Calu3 (cell line): ENCODE results near the gene MAP2K4. TPM values are rescaled to one million over a fixed set of nuclear protein-coding genes. Genes with fewer than 3 reads are reported as not detected.

Source experiments
- BruUV-seq: library from RNA; stranded (reverse); fragments of 400-500 nt; replicated peaks from 2 replicates; lab custom pipeline; 2021; lab: Mats Ljungman, UMichigan
- CTCF ChIA-PET: fragments of 300-600 bp; sonication (Branson Sonifier 250); formaldehyde crosslinking; loops from one replicate; lab custom pipeline; 2022; ENCODE audit warnings: antibody characterized with exemption; lab: Charles Lee
- DNase-seq: peaks from one replicate; pipeline ENCODE4 v3.0.0; 2022
- H3K27ac Mint-ChIP-seq: one replicate; pipeline ENCODE4 v1.8.0; 2022; ENCODE audit warnings: mixed read lengths; ENCODE audit not compliant: unreplicated experiment
- H3K27me3 Mint-ChIP-seq: one replicate; pipeline ENCODE4 v1.8.0; 2022; ENCODE audit warnings: mixed read lengths; ENCODE audit not compliant: unreplicated experiment
- H3K36me3 Mint-ChIP-seq: one replicate; pipeline ENCODE4 v1.8.0; 2022; ENCODE audit warnings: mild to moderate bottlenecking, moderate library complexity, mixed read lengths; ENCODE audit not compliant: insufficient read depth, unreplicated experiment
- H3K4me1 Mint-ChIP-seq: one replicate; pipeline ENCODE4 v1.8.0; 2022; ENCODE audit warnings: mild to moderate bottlenecking, low read depth, mixed read lengths; ENCODE audit not compliant: unreplicated experiment
- H3K4me3 Mint-ChIP-seq: one replicate; pipeline ENCODE4 v1.8.0; 2022; ENCODE audit warnings: mild to moderate bottlenecking, low read depth, moderate library complexity, mixed read lengths; ENCODE audit not compliant: unreplicated experiment
- H3K9me3 Mint-ChIP-seq: one replicate; pipeline ENCODE4 v1.8.0; 2022; ENCODE audit warnings: low read depth, mixed read lengths; ENCODE audit not compliant: unreplicated experiment
- intact Hi-C: fragments of 100-400 bp; cut with micrococcal nuclease; formaldehyde crosslinking; loops from one replicate; pipeline ENCODE4 v1.10.0; 2022; ENCODE audit not compliant: unreplicated experiment
- total RNA-seq: library from RNA; stranded (reverse); gene quantifications from 2 replicates; pipeline ENCODE4 v1.2.3, GENCODE V29; 2022
- TF ChIP-seq, protein P1 (sequence below): fragments of 200-600 bp; IDR thresholded peaks from one replicate; pipeline ENCODE4 v1.8.0; 2022; ENCODE audit warnings: antibody characterized with exemption; ENCODE audit not compliant: unreplicated experiment

Gene MAP2K4
- total RNA-seq, 1 experiment from 2014 or later: 16.1 TPM

DNA sequence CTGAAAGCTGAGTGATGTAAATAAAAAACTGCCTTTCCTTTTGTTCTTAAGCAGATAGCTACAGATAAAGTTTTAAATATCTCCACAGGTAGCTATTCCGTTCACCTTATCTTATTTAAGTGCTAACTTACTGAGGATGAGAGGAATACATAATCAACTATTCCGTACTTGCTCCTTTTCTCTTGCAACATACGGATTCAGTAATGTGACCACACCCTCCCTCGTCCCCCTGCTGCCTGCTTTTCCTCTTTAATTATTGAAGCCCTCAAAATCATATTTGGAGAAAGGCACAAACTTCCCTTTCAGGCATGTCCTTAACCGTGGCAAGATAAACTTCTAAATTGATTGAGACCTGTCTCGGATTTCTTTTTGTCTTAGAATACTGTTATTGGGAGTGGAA, 101.4 kb downstream of the MAP2K4 start:
- TF ChIP-seq, protein P1, sequence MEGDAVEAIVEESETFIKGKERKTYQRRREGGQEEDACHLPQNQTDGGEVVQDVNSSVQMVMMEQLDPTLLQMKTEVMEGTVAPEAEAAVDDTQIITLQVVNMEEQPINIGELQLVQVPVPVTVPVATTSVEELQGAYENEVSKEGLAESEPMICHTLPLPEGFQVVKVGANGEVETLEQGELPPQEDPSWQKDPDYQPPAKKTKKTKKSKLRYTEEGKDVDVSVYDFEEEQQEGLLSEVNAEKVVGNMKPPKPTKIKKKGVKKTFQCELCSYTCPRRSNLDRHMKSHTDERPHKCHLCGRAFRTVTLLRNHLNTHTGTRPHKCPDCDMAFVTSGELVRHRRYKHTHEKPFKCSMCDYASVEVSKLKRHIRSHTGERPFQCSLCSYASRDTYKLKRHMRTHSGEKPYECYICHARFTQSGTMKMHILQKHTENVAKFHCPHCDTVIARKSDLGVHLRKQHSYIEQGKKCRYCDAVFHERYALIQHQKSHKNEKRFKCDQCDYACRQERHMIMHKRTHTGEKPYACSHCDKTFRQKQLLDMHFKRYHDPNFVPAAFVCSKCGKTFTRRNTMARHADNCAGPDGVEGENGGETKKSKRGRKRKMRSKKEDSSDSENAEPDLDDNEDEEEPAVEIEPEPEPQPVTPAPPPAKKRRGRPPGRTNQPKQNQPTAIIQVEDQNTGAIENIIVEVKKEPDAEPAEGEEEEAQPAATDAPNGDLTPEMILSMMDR: no peak
- no peaks in the 10 kb centered on the region for H3K27me3 Mint-ChIP-seq
- no peak overlapping the region for H3K4me3 Mint-ChIP-seq
- H3K36me3 Mint-ChIP-seq: no peaks in the 10 kb centered on the region
- no peaks in the 10 kb centered on the region for H3K9me3 Mint-ChIP-seq
- intact Hi-C loops: no loop called here
- no peak overlapping the region for H3K27ac Mint-ChIP-seq
- CTCF ChIA-PET: no interaction called here
- no peak for DNase-seq
- peaks cover 9% of the 10 kb centered on the region for H3K4me1 Mint-ChIP-seq
- BruUV-seq: no TSS peak

DNA sequence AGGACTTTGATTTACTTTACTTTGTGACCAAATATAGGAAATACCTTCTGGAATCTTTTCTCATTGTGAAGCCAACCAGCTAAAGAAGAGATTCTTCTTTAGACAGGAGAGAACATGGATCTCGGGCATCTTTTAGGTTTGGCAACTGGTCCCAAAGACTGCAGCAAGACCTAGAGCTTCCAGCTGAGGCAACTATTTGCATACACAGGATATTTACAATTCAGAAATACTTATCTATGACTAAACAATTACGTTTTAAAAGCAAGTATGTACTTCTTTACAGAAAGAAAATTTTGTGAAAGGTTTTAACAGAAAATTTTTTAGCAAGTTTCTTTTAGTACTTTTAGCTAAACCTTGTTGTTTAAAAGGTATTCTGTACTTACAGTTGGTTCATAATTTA, 106.5 kb downstream of the MAP2K4 start:
- H3K4me1 Mint-ChIP-seq: peaks cover 9% of the 10 kb centered on the region
- H3K36me3 Mint-ChIP-seq: no peaks in the 10 kb centered on the region
- TF ChIP-seq, protein P1: no peak
- H3K27ac Mint-ChIP-seq: no peak overlapping the region
- intact Hi-C loops: no loop called here
- CTCF ChIA-PET: no interaction called here
- no peaks in the 10 kb centered on the region for H3K9me3 Mint-ChIP-seq
- H3K4me3 Mint-ChIP-seq: no peak overlapping the region
- no TSS peak for BruUV-seq
- DNase-seq: no peak
- H3K27me3 Mint-ChIP-seq: no peaks in the 10 kb centered on the region

DNA sequence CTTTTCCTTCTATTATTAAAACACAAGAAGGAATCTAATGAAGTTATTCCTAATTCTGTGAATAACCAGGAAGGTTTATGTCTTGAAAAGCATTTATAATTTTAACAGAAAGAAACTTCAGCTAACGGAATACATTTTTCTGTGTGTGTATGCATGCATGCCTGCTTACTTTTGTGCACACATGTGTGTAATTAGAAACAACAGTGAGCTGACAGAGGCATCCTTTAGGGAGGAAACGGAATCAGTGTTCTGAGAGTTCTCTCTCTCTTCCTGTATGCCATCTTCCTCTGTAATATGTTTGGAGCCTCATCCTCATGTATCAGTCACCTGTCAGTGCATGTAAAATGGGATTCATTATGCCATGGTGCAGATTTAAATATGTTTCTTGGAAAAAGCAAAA, 107.0 kb downstream of the MAP2K4 start:
- Mint-ChIP-seq H3K27ac (no peak overlapping the region), H3K9me3 (no peaks in the 10 kb centered on the region), H3K4me1 (peaks cover 9% of the 10 kb centered on the region), H3K36me3 (no peaks in the 10 kb centered on the region), H3K4me3 (no peak overlapping the region), H3K27me3 (no peaks in the 10 kb centered on the region)
- TF ChIP-seq, protein P1: no peak
- BruUV-seq: no TSS peak
- intact Hi-C loops: no loop called here
- CTCF ChIA-PET: no interaction called here
- DNase-seq: no peak

DNA sequence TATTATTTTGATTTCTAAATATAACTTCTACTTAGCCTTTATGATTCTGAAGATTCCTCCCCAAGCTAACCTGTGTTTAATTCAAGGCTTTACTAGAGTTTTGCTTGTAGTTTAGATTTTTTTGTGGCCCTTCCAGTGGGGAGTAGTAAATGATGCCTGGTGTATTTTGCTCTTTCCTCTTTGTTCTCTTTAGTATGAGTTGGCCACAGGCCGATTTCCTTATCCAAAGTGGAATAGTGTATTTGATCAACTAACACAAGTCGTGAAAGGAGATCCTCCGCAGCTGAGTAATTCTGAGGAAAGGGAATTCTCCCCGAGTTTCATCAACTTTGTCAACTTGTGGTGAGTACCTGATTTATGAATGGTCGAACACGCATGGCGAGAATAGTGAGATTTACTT, 108.3 kb downstream of the MAP2K4 start:
- no TSS peak for BruUV-seq
- Mint-ChIP-seq H3K27me3 (no peaks in the 10 kb centered on the region), H3K4me1 (no peaks in the 10 kb centered on the region), H3K27ac (no peak overlapping the region), H3K9me3 (no peaks in the 10 kb centered on the region), H3K36me3 (no peaks in the 10 kb centered on the region), H3K4me3 (no peak overlapping the region)
- CTCF ChIA-PET: no interaction called here
- DNase-seq: no peak
- intact Hi-C loops: no loop called here
- TF ChIP-seq, protein P1: no peak
